Naive B cell (primary cell): ENCODE results near the gene EHD2. TPM values are rescaled to one million over a fixed set of nuclear protein-coding genes. Genes with fewer than 3 reads are reported as not detected.

ENCODE experiments used
- polyA plus RNA-seq, 6 donors: library from polyadenylated mRNA; unstranded; fragments of 300-500 nt; fragmentation: Illumina TruSeq; gene quantifications; one replicate each; pipeline ENCODE4 v1.2.3, GENCODE V29; 2021; ENCODE audit warnings: low read depth in 6 of 6

The EHD2 gene
- polyA plus RNA-seq, 6 donors from 2014 or later: not detected

Other genes starting within 250 kb of the EHD2 start
- gene SLC8A2, start 241.5 kb upstream of the EHD2 start, polyA plus RNA-seq: not detected
- 10 to 100 TPM in 2 of 6 donors, 1 to 10 TPM in 4; 6.1 to 25.8 (median 9.3) TPM for gene KPTN, start 229.2 kb upstream of the EHD2 start, polyA plus RNA-seq
- gene NAPA, start 198.4 kb upstream of the EHD2 start, polyA plus RNA-seq: 100 to 1,000 TPM in 1 of 6 donors, 10 to 100 TPM in 5; 68.5 to 111 (median 78.4) TPM
- gene ZNF541, start 140.3 kb upstream of the EHD2 start, polyA plus RNA-seq: not detected
- 1 to 10 TPM in 1 of 6 donors, under 1 TPM in 4, not detected in 1; 0.37 to 1.5 (median 0.83) TPM for gene BICRA, start 104.3 kb upstream of the EHD2 start, polyA plus RNA-seq
- gene NOP53, start 32.1 kb downstream of the EHD2 start, polyA plus RNA-seq: 100 to 1,000 TPM; 128 to 360 (median 285) TPM
- 100 to 1,000 TPM in 3 of 6 donors, 10 to 100 TPM in 3; 68.2 to 131 (median 102) TPM for gene SELENOW, start 65.3 kb downstream of the EHD2 start, polyA plus RNA-seq
- gene TPRX1, start 91.1 kb downstream of the EHD2 start, polyA plus RNA-seq: not detected
- gene CRX, start 108.5 kb downstream of the EHD2 start, polyA plus RNA-seq: not detected
- gene TPRX2, start 145.8 kb downstream of the EHD2 start, polyA plus RNA-seq: not detected
- not detected for gene SULT2A1, start 172.9 kb downstream of the EHD2 start, polyA plus RNA-seq